Cardiac fibroblast (primary cell): ENCODE results near the gene ADIPOR2.

Experiments used
- DNase-seq, 2 donors: peaks; one replicate each; pipeline versions ENCODE4 v3.0.0 to v3.0.0-alpha.2; 2010; ENCODE audit warnings: low read depth in 2 of 2
- H3K4me3 ChIP-seq, 2 donors: replicated peaks in 1 of 2; 1 replicate in 1 of 2; 2 replicates in 1 of 2; pipeline ENCODE4 v1.5.1; 2011; ENCODE audit warnings: low read depth in 2 of 2, low read length in 2 of 2, mild to moderate bottlenecking in 2 of 2, moderate library complexity in 1 of 2
- CTCF ChIP-seq: IDR thresholded peaks from one replicate; pipeline ENCODE4 v1.5.1; 2011; ENCODE audit warnings: low read depth, mild to moderate bottlenecking, low read length, inconsistent platforms

The ADIPOR2 gene

GRCh38 chr12:1767407-1768090 is 76.7 kb downstream of the ADIPOR2 start:
- no peak overlapping the region for H3K4me3 ChIP-seq
- DNase-seq: no peak
- TF ChIP-seq CTCF: no peak

GRCh38 chr12:1768615-1769014 is 77.7 kb downstream of the ADIPOR2 start:
- no peak overlapping the region for H3K4me3 ChIP-seq
- no peak for DNase-seq
- TF ChIP-seq CTCF: no peak

GRCh38 chr12:1769809-1770494 is 79.1 kb downstream of the ADIPOR2 start:
- H3K4me3 ChIP-seq: no peak overlapping the region
- TF ChIP-seq CTCF: no peak
- peak in 1 of 2 donors; percentile 37 for DNase-seq

- no peak overlapping the region for H3K4me3 ChIP-seq
- no peak for TF ChIP-seq CTCF
- DNase-seq: peak in 1 of 2 donors; percentile 22
These were observed 83.2 kb downstream of the ADIPOR2 start for GRCh38 chr12:1773937-1774655.

- TF ChIP-seq CTCF: no peak
- DNase-seq: peak; percentile 51 to 92
- no peak overlapping the region for H3K4me3 ChIP-seq
These were observed 85.5 kb downstream of the ADIPOR2 start for GRCh38 chr12:1776170-1776921.

- no peak overlapping the region for H3K4me3 ChIP-seq
- no peak for TF ChIP-seq CTCF
- DNase-seq: peak; percentile 56 to 92
These were observed 86.9 kb downstream of the ADIPOR2 start for GRCh38 chr12:1777798-1778197.
